H1 (cell line): ENCODE data around the gene ROR1.

Experiments
- CEBPB ChIP-seq: IDR thresholded peaks from 2 replicates; pipeline ENCODE4 v1.6.1; 2012; ENCODE audit warnings: low read depth, low read length
- CTCF ChIP-seq, 3 experiments: IDR thresholded peaks; 1 replicate in 2 of 3; 2 replicates in 1 of 3; pipeline versions ENCODE4 v1.5.1 to v1.6.1; 2011; ENCODE audit warnings: low read length in 3 of 3, mild to moderate bottlenecking in 3 of 3, inconsistent platforms in 2 of 3, low read depth in 1 of 3, moderate library complexity in 1 of 3; ENCODE audit not compliant: insufficient read depth in 1 of 3; ENCODE audit errors: control extremely low read depth in 1 of 3
- FOSL1 ChIP-seq: IDR thresholded peaks from 2 replicates; pipeline ENCODE4 v1.6.1; 2011; ENCODE audit warnings: mild to moderate bottlenecking, low read depth, low read length, moderate library complexity; ENCODE audit not compliant: insufficient read depth
- HDAC2 ChIP-seq, 2 experiments: fragments of 300-600 bp in 1 of 2; sonication (generic) in 1 of 2; IDR thresholded peaks; 2 replicates each; pipeline ENCODE4 v1.6.1; 2011 to 2012; ENCODE audit warnings: low read depth in 2 of 2, low read length in 2 of 2, mild to moderate bottlenecking in 2 of 2, moderate library complexity in 2 of 2, borderline replicate concordance in 1 of 2, inconsistent platforms in 1 of 2
- KDM1A ChIP-seq: fragments of 200-600, 300-600 bp; sonication (generic); IDR thresholded peaks from 2 replicates; pipeline ENCODE4 v1.7.1; 2016; ENCODE audit warnings: mild to moderate bottlenecking, low read length, borderline replicate concordance
- POLR2A ChIP-seq, 2 experiments: IDR thresholded peaks; 1 replicate in 1 of 2; 2 replicates in 1 of 2; pipeline ENCODE4 v1.6.1; 2011; ENCODE audit warnings: low read depth in 2 of 2, low read length in 2 of 2, mild to moderate bottlenecking in 2 of 2; ENCODE audit errors: control extremely low read depth in 1 of 2
- POLR2AphosphoS5 ChIP-seq: IDR thresholded peaks from 2 replicates; pipeline ENCODE4 v1.6.1; 2011; ENCODE audit warnings: low read depth, low read length
- RAD21 ChIP-seq, 2 experiments: IDR thresholded peaks in 1 of 2; conservative IDR thresholded peaks in 1 of 2; 2 replicates each; pipeline ENCODE4 v1.6.1; 2011; ENCODE audit warnings: low read depth in 2 of 2, low read length in 2 of 2, improper control_type of control experiment in 1 of 2, inconsistent platforms in 1 of 2, mild to moderate bottlenecking in 1 of 2, moderate library complexity in 1 of 2
- SIN3A ChIP-seq, 2 experiments: IDR thresholded peaks in 1 of 2; conservative IDR thresholded peaks in 1 of 2; 2 replicates each; pipeline ENCODE4 v1.6.1; 2011 to 2012; ENCODE audit warnings: low read length in 2 of 2, improper control_type of control experiment in 1 of 2, low read depth in 1 of 2, mild to moderate bottlenecking in 1 of 2
- SUZ12 ChIP-seq: fragments of 200-600 bp; sonication (generic); IDR thresholded peaks from 2 replicates; pipeline ENCODE4 v1.6.1; 2012; ENCODE audit warnings: mild to moderate bottlenecking, inconsistent platforms, low read length, moderate library complexity, mixed read lengths
- TAF1 ChIP-seq: IDR thresholded peaks from 2 replicates; pipeline ENCODE4 v1.6.1; 2011; ENCODE audit warnings: mild to moderate bottlenecking, low read depth, low read length
- TEAD4 ChIP-seq: IDR thresholded peaks from 2 replicates; pipeline ENCODE4 v1.6.1; 2012; ENCODE audit warnings: low read depth, low read length, inconsistent platforms, mixed read lengths
- YY1 ChIP-seq: IDR thresholded peaks from 2 replicates; pipeline ENCODE4 v1.6.1; 2011; ENCODE audit warnings: low read depth, mild to moderate bottlenecking, low read length

- no peak for TF ChIP-seq POLR2AphosphoS5
- no peak for TF ChIP-seq POLR2A (IDR thresholded peaks at IDR 0.05; ENCODE audit: control extremely low read depth in 1 of 2, low read depth in 2 of 2, low read length in 2 of 2)
- no peak for TF ChIP-seq CTCF (IDR thresholded peaks at IDR 0.05; ENCODE audit: control extremely low read depth in 1 of 3, insufficient read depth in 1 of 3, low read depth in 1 of 3, low read length in 3 of 3)
- TF ChIP-seq TEAD4 = no peak
- TF ChIP-seq TAF1 = no peak
- TF ChIP-seq CEBPB = no peak
- TF ChIP-seq YY1 = no peak
- TF ChIP-seq KDM1A = no peak
- TF ChIP-seq RAD21 (IDR thresholded peaks at IDR 0.05 in 1 of 2, conservative IDR thresholded peaks at IDR 0.05 in 1 of 2; ENCODE audit: low read depth in 2 of 2, low read length in 2 of 2) = no peak
- TF ChIP-seq SUZ12 = no peak
- no peak for TF ChIP-seq SIN3A (conservative IDR thresholded peaks at IDR 0.05 in 1 of 2, IDR thresholded peaks at IDR 0.05 in 1 of 2; ENCODE audit: low read depth in 1 of 2, low read length in 2 of 2)
- no peak for TF ChIP-seq HDAC2 (IDR thresholded peaks at IDR 0.05; ENCODE audit: borderline replicate concordance in 1 of 2, low read depth in 2 of 2, low read length in 2 of 2)
- no peak for TF ChIP-seq FOSL1
Measured at GRCh38 chr1:63750721-63751120, 23.1 kb upstream of the ROR1 start.
